Osteocyte (in vitro differentiated cells): ENCODE data around the gene HOXA2. TPM values are rescaled to one million over a fixed set of nuclear protein-coding genes. Genes with fewer than 3 reads are reported as not detected.

ENCODE experiments used
- DNase-seq: peaks from one replicate; pipeline ENCODE4 v3.0.0; 2021; ENCODE audit warnings: mixed read lengths; ENCODE audit not compliant: unreplicated experiment; ENCODE audit errors: extremely low spot score
- H3K27ac Mint-ChIP-seq: one replicate; pipeline ENCODE4 v1.8.0; 2021; ENCODE audit warnings: mild to moderate bottlenecking, mixed read lengths; ENCODE audit not compliant: unreplicated experiment
- H3K27me3 Mint-ChIP-seq: one replicate; pipeline ENCODE4 v1.8.0; 2021; ENCODE audit warnings: mixed read lengths; ENCODE audit not compliant: unreplicated experiment
- H3K36me3 Mint-ChIP-seq: one replicate; pipeline ENCODE4 v1.8.0; 2021; ENCODE audit warnings: mixed read lengths; ENCODE audit not compliant: unreplicated experiment
- H3K4me1 Mint-ChIP-seq: one replicate; pipeline ENCODE4 v1.8.0; 2021; ENCODE audit warnings: mixed read lengths; ENCODE audit not compliant: unreplicated experiment
- H3K4me3 Mint-ChIP-seq: one replicate; pipeline ENCODE4 v1.8.0; 2021; ENCODE audit warnings: mild to moderate bottlenecking, moderate library complexity, mixed read lengths; ENCODE audit not compliant: unreplicated experiment
- H3K9me3 Mint-ChIP-seq: one replicate; pipeline ENCODE4 v1.8.0; 2021; ENCODE audit warnings: mixed read lengths; ENCODE audit not compliant: unreplicated experiment
- CTCF ChIP-seq: fragments of 200-600 bp; sonication (generic); IDR thresholded peaks from 2 replicates; pipeline ENCODE4 v1.5.0; 2021; ENCODE audit warnings: antibody characterized with exemption, mild to moderate bottlenecking, moderate library complexity
- total RNA-seq: library from RNA; stranded (reverse); gene quantifications from 2 replicates; pipeline ENCODE4 v1.2.1, GENCODE V29; 2021

Gene HOXA2
- total RNA-seq, 1 donor from 2014 or later, result not detected

- no peak for DNase-seq
- TF ChIP-seq CTCF, result no peak
- Mint-ChIP-seq H3K27me3 (peaks cover 98% of the 10 kb centered on the region), H3K9me3 (no peaks in the 10 kb centered on the region), H3K36me3 (no peaks in the 10 kb centered on the region), H3K4me3 (no peak overlapping the region), H3K27ac (no peak overlapping the region), H3K4me1 (no peaks in the 10 kb centered on the region)
Observed at GRCh38 chr7:27123477-27124053, 21.1 kb upstream of the HOXA2 start.

- Mint-ChIP-seq H3K27ac (no peak overlapping the region), H3K36me3 (no peaks in the 10 kb centered on the region), H3K9me3 (no peaks in the 10 kb centered on the region), H3K4me1 (no peaks in the 10 kb centered on the region), H3K4me3 (no peak overlapping the region), H3K27me3 (peaks cover 98% of the 10 kb centered on the region)
- DNase-seq, result no peak
- TF ChIP-seq CTCF, result no peak
Observed at GRCh38 chr7:27123007-27123476, 20.6 kb upstream of the HOXA2 start.

GRCh38 chr7:27122077-27122910, 19.8 kb upstream of the HOXA2 start:
- H3K27me3 Mint-ChIP-seq, result peaks cover 96% of the 10 kb centered on the region
- no peak for TF ChIP-seq CTCF
- no peaks in the 10 kb centered on the region for H3K9me3 Mint-ChIP-seq
- H3K36me3 Mint-ChIP-seq, result no peaks in the 10 kb centered on the region
- H3K27ac Mint-ChIP-seq, result no peak overlapping the region
- H3K4me1 Mint-ChIP-seq, result no peaks in the 10 kb centered on the region
- no peak for DNase-seq
- H3K4me3 Mint-ChIP-seq, result no peak overlapping the region

- no peak overlapping the region for H3K27ac Mint-ChIP-seq
- no peaks in the 10 kb centered on the region for H3K9me3 Mint-ChIP-seq
- H3K4me3 Mint-ChIP-seq, result no peak overlapping the region
- no peaks in the 10 kb centered on the region for H3K36me3 Mint-ChIP-seq
- TF ChIP-seq CTCF, result no peak
- peaks cover 96% of the 10 kb centered on the region for H3K27me3 Mint-ChIP-seq
- no peaks in the 10 kb centered on the region for H3K4me1 Mint-ChIP-seq
- no peak for DNase-seq
Observed at GRCh38 chr7:27121684-27122076, 19.2 kb upstream of the HOXA2 start.

- Mint-ChIP-seq H3K4me3 (no peak overlapping the region), H3K36me3 (no peaks in the 10 kb centered on the region)
- DNase-seq, result no peak
Observed at GRCh38 chr7:27119412-27119911, 17.0 kb upstream of the HOXA2 start.

More at GRCh38 chr7:27119412-27119911, 17.0 kb upstream of the HOXA2 start:
- peaks cover 1% of the 10 kb centered on the region for H3K4me1 Mint-ChIP-seq
- H3K27me3 Mint-ChIP-seq, result peaks cover 93% of the 10 kb centered on the region
- TF ChIP-seq CTCF, result no peak
- no peak overlapping the region for H3K27ac Mint-ChIP-seq
- H3K9me3 Mint-ChIP-seq, result no peaks in the 10 kb centered on the region
